ENCODE data around the gene GRID1.

Gene GRID1

DNA sequence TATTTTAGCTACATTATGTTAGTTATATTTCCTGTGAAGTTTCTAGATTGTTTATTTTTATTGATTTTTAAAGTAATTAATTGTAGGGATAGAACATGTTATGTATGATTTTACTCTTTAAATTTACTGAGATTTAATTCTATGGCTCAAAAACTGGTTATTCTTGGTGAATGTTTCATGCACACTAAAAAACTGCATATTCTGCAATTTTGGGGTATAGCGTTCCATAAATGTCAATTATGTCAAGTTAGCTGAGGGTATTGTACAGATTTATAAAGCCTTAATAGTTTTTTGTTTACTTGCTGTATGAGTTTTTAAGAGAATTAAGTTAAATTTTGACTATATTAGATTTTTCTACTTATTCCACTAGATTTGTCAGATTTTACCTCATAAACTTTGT, 669.7 kb downstream of the GRID1 start:
- H3K4me3 ChIP-seq (replicated peaks; ENCODE audit: low read depth, low read length) = no peak overlapping the region
- TF ChIP-seq, protein P1, sequence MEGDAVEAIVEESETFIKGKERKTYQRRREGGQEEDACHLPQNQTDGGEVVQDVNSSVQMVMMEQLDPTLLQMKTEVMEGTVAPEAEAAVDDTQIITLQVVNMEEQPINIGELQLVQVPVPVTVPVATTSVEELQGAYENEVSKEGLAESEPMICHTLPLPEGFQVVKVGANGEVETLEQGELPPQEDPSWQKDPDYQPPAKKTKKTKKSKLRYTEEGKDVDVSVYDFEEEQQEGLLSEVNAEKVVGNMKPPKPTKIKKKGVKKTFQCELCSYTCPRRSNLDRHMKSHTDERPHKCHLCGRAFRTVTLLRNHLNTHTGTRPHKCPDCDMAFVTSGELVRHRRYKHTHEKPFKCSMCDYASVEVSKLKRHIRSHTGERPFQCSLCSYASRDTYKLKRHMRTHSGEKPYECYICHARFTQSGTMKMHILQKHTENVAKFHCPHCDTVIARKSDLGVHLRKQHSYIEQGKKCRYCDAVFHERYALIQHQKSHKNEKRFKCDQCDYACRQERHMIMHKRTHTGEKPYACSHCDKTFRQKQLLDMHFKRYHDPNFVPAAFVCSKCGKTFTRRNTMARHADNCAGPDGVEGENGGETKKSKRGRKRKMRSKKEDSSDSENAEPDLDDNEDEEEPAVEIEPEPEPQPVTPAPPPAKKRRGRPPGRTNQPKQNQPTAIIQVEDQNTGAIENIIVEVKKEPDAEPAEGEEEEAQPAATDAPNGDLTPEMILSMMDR (IDR thresholded peaks at IDR 0.05; ENCODE audit: low read length, missing control alignments) = no peak
- no peak for DNase-seq (ENCODE audit: low read depth)

DNA sequence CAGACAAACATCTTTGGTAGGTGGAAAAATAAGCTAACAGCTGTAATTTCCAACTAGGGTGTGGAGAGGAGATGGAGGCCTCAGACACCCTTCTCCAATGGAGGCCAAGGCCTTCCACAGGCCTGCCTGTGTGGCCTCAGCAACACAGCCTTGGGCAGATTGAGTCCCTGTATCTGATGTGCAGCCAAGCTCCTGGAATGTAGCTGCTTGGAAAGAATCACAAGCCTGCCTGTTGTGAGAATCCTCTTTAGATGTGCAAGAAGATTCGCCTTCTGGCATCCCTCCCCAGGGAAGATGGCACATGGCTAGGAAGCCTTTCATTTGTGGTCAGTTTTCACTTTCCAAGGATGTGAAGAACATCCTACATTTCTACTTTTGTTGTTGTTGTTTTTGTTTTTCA, 684.0 kb downstream of the GRID1 start:
- no peak overlapping the region for H3K4me3 ChIP-seq (replicated peaks; ENCODE audit: low read depth, low read length)
- TF ChIP-seq, protein P1 (IDR thresholded peaks at IDR 0.05; ENCODE audit: low read length, missing control alignments) = no peak
- no peak for DNase-seq (ENCODE audit: low read depth)

DNA sequence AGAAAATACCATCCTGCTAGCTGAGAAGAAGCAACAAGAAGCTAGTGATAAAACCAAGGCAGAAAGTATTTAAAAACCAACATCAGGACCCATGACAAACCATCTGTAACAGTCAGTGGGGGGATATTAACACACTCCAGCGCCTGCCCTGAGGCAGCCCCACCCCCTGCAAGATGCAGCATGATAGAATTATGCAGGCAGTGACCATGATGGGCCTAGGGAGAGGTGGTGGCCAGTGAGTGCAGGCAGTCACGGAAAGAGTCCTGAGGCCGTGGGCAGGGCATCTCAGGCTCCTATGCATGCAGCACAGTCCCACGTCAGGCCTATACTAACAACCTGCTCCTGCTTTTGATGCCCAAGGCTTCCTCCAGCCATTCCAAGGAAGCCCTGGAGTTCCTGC, 686.9 kb downstream of the GRID1 start:
- H3K4me3 ChIP-seq (replicated peaks; ENCODE audit: low read depth, low read length) = no peak overlapping the region
- no peak for DNase-seq (ENCODE audit: low read depth)
- TF ChIP-seq, protein P1 (IDR thresholded peaks at IDR 0.05; ENCODE audit: low read length, missing control alignments) = no peak

DNA sequence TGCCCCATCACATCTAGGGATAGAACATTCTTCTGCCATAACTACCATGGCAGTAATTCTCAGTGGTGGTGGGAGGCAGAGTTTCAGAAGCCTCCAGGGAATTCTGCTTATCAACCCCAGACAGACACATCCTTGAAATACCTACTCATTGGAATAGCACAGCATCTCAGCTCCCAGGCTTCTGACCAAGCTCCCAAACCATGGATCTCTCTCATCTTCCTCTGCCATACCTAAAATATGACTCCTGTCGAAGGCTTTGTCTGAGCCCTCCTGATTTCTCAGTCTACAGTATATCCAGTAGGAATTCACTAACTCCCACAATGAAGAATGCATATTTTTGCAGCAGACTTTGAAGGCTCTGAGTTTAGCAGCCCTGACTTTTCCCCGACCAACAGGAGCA, 687.5 kb downstream of the GRID1 start:
- TF ChIP-seq, protein P1 (IDR thresholded peaks at IDR 0.05; ENCODE audit: low read length, missing control alignments) = no peak
- H3K4me3 ChIP-seq (replicated peaks; ENCODE audit: low read depth, low read length) = no peak overlapping the region
- DNase-seq (ENCODE audit: low read depth) = no peak

DNA sequence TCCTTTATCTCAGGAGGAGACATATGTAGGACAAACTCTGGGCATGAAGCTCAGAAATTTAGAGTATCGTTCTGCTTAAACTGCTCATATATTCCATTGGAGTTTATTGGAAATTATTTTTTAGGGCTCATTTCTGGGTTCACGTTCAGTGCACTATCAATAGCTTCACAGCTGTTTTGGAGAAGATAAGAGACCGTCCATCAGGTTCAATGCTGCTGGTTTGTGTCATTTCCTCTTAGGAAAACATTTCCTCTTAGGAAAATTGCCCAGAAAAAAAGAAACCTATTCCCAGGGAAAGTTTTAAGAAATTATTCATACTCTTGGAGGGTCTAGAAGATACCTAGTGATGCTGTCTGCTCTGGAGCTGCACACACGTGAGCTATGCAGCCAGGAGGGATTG, 691.7 kb downstream of the GRID1 start:
- TF ChIP-seq, protein P1 (IDR thresholded peaks at IDR 0.05; ENCODE audit: low read length, missing control alignments) = no peak
- no peak for DNase-seq (ENCODE audit: low read depth)
- no peak overlapping the region for H3K4me3 ChIP-seq (replicated peaks; ENCODE audit: low read depth, low read length)

DNA sequence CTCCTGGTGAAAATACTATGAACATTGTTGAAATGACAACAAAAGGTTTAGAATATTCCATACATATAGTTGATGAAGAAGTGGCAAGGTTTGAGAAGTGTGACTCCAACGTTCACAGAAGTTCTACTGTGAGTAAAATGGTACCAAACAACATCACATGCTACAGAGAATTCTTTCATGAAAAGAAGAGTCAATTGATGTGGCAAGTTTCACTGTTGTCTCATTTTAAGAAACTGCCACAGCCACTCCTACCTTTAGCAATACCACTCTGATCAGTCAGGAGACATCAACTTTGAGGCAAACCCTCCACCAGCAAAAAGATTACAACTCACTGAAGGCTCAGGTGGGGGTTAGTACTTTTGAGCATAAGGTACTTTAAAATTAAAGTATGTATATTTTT, 693.3 kb downstream of the GRID1 start:
- no peak overlapping the region for H3K4me3 ChIP-seq (replicated peaks; ENCODE audit: low read depth, low read length)
- TF ChIP-seq, protein P1 (IDR thresholded peaks at IDR 0.05; ENCODE audit: low read length, missing control alignments) = no peak
- no peak for DNase-seq (ENCODE audit: low read depth)

DNA sequence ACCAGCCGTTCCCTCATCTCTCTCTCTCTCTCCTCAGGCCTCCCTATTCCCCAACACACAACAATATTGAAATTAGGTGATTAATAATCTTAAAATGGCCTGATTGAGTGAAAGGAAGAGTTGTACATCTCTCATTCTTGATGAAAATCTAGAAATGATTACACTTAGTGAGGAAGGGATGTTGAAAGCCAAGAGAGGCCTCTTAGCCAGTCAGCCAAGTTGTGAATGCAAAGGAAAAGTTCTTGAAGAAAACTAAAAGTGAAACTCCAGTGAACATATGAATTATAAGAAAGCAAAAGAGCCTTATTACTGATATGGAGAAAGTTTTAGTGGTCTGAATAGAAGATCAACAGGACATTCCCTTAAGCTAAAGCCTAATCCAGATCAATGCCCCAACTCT, 695.1 kb downstream of the GRID1 start:
- no peak overlapping the region for H3K4me3 ChIP-seq (replicated peaks; ENCODE audit: low read depth, low read length)
- TF ChIP-seq, protein P1 (IDR thresholded peaks at IDR 0.05; ENCODE audit: low read length, missing control alignments) = no peak
- DNase-seq (ENCODE audit: low read depth) = no peak

Data from fibroblast of pulmonary artery (primary cell).